ENCODE data around the gene KLK11. TPM values are rescaled to one million over a fixed set of nuclear protein-coding genes. Genes with fewer than 3 reads are reported as not detected.

Gene KLK11
- total and polyA plus RNA-seq, 2 donors (not counting 3 experiments of a cell fraction or from before 2014, with no cell fraction given), result not detected

- H2AFZ ChIP-seq (ENCODE audit: low read depth, low read length), result no peak overlapping the region
- H4K20me1 ChIP-seq (replicated peaks; ENCODE audit: control insufficient read depth, extremely low read depth, insufficient read depth, low read length), result no peaks in the 10 kb centered on the region
- POLR2A ChIA-PET, result no interaction called here
- no TSS peak for BruUV-seq (replicated peaks)
- H3K36me3 ChIP-seq (ENCODE audit: control insufficient read depth in 2 of 2, extremely low read depth in 1 of 2, insufficient read depth in 2 of 2, low read length in 2 of 2), result no peaks in the 10 kb centered on the region
- H3K4me3 ChIP-seq (replicated peaks in 1 of 3; ENCODE audit: insufficient read depth in 1 of 3, low read depth in 1 of 3, low read length in 3 of 3), result no peak overlapping the region
- no peaks in the 10 kb centered on the region for H3K4me1 ChIP-seq (ENCODE audit: control insufficient read depth, extremely low read depth, insufficient read depth, low read length)
- DNase-seq (ENCODE audit: low read depth, low spot score) (no peak), FAIRE-seq (no peak)
- H3K4me2 ChIP-seq (ENCODE audit: insufficient read depth, low read length), result no peak overlapping the region
- H3K9me1 ChIP-seq (replicated peaks; ENCODE audit: control insufficient read depth, extremely low read depth, insufficient read depth, low read length), result no peaks in the 10 kb centered on the region
- H3K27ac ChIP-seq (ENCODE audit: insufficient read depth, low read depth, low read length), result no peak overlapping the region
- no peaks in the 10 kb centered on the region for H3K79me2 ChIP-seq (ENCODE audit: control insufficient read depth, insufficient read depth, low read length)
- no peaks in the 10 kb centered on the region for H3K27me3 ChIP-seq (ENCODE audit: control insufficient read depth in 2 of 2, insufficient read depth in 2 of 2, low read length in 2 of 2)
- intact Hi-C loops (cut with micrococcal nuclease), result no loop called here
- H3K9ac ChIP-seq (replicated peaks; ENCODE audit: extremely low read depth, insufficient read depth, low read length), result no peak overlapping the region
- H3K9me3 ChIP-seq (replicated peaks; ENCODE audit: control insufficient read depth, insufficient read depth, low read length), result no peaks in the 10 kb centered on the region
- CTCF ChIA-PET, result no interaction called here
- no peak for TF ChIP-seq MYC (IDR thresholded peaks at IDR 0.05; ENCODE audit: low read depth, low read length)
- dilution Hi-C loops (cut with MboI; ENCODE audit: extremely low pct_ligation_motif_present, low sequenced_read_pairs), result no loop called here
Measured at GRCh38 chr19:51031880-51032225, 5.4 kb upstream of the KLK11 start.

- no TSS peak for BruUV-seq (replicated peaks)
Measured at GRCh38 chr19:51031220-51031879, 4.9 kb upstream of the KLK11 start.

More at GRCh38 chr19:51031220-51031879, 4.9 kb upstream of the KLK11 start:
- H3K4me3 ChIP-seq (replicated peaks in 1 of 3; ENCODE audit: insufficient read depth in 1 of 3, low read depth in 1 of 3, low read length in 3 of 3), result no peak overlapping the region
- H2AFZ ChIP-seq (ENCODE audit: low read depth, low read length), result no peak overlapping the region
- H4K20me1 ChIP-seq (replicated peaks; ENCODE audit: control insufficient read depth, extremely low read depth, insufficient read depth, low read length), result no peaks in the 10 kb centered on the region
- H3K36me3 ChIP-seq (ENCODE audit: control insufficient read depth in 2 of 2, extremely low read depth in 1 of 2, insufficient read depth in 2 of 2, low read length in 2 of 2), result no peaks in the 10 kb centered on the region
- no peak overlapping the region for H3K4me2 ChIP-seq (ENCODE audit: insufficient read depth, low read length)
- POLR2A ChIA-PET, result no interaction called here
- H3K27ac ChIP-seq (ENCODE audit: insufficient read depth, low read depth, low read length), result no peak overlapping the region
- intact Hi-C loops (cut with micrococcal nuclease), result no loop called here
- no peak for TF ChIP-seq GATA2 (IDR thresholded peaks at IDR 0.05; ENCODE audit: insufficient read depth, insufficient read length, low read depth, low read length)
- no peak for TF ChIP-seq MAX (IDR thresholded peaks at IDR 0.05; ENCODE audit: insufficient read depth, insufficient read length)
- TF ChIP-seq JUN (IDR thresholded peaks at IDR 0.05; ENCODE audit: borderline replicate concordance, insufficient read depth, insufficient read length, low read depth), result no peak
- no peak overlapping the region for H3K9ac ChIP-seq (replicated peaks; ENCODE audit: extremely low read depth, insufficient read depth, low read length)
- DNase-seq (ENCODE audit: low read depth, low spot score) (no peak), FAIRE-seq (no peak)
- no peaks in the 10 kb centered on the region for H3K9me1 ChIP-seq (replicated peaks; ENCODE audit: control insufficient read depth, extremely low read depth, insufficient read depth, low read length)
- CTCF ChIA-PET, result no interaction called here
- no peaks in the 10 kb centered on the region for H3K9me3 ChIP-seq (replicated peaks; ENCODE audit: control insufficient read depth, insufficient read depth, low read length)
- H3K4me1 ChIP-seq (ENCODE audit: control insufficient read depth, extremely low read depth, insufficient read depth, low read length), result no peaks in the 10 kb centered on the region
- H3K79me2 ChIP-seq (ENCODE audit: control insufficient read depth, insufficient read depth, low read length), result no peaks in the 10 kb centered on the region
- no peaks in the 10 kb centered on the region for H3K27me3 ChIP-seq (ENCODE audit: control insufficient read depth in 2 of 2, insufficient read depth in 2 of 2, low read length in 2 of 2)
- dilution Hi-C loops (cut with MboI; ENCODE audit: extremely low pct_ligation_motif_present, low sequenced_read_pairs), result no loop called here
